AG09319 (cell line): ENCODE results near the gene NOCT.
"Not testable (repeated sequence)": the region's sequence is repeated elsewhere in the genome, so short reads cannot be mapped to it uniquely, and the experiment has no call there.

Source experiments
- DNase-seq: peaks from one replicate; pipeline ENCODE4 v3.0.0-alpha.2; 2010; ENCODE audit warnings: low read depth; ENCODE audit errors: extremely low read depth
- TF ChIP-seq, protein P1 (sequence below): IDR thresholded peaks from 2 replicates; pipeline ENCODE4 v1.5.1; 2011; ENCODE audit warnings: low read depth, mild to moderate bottlenecking, inconsistent platforms, low read length, moderate library complexity

NOCT gene

GRCh38 chr4:139050446-139050845 is 34.9 kb downstream of the NOCT start:
- DNase-seq = no peak
- TF ChIP-seq, protein P1, sequence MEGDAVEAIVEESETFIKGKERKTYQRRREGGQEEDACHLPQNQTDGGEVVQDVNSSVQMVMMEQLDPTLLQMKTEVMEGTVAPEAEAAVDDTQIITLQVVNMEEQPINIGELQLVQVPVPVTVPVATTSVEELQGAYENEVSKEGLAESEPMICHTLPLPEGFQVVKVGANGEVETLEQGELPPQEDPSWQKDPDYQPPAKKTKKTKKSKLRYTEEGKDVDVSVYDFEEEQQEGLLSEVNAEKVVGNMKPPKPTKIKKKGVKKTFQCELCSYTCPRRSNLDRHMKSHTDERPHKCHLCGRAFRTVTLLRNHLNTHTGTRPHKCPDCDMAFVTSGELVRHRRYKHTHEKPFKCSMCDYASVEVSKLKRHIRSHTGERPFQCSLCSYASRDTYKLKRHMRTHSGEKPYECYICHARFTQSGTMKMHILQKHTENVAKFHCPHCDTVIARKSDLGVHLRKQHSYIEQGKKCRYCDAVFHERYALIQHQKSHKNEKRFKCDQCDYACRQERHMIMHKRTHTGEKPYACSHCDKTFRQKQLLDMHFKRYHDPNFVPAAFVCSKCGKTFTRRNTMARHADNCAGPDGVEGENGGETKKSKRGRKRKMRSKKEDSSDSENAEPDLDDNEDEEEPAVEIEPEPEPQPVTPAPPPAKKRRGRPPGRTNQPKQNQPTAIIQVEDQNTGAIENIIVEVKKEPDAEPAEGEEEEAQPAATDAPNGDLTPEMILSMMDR = no peak

DNA sequence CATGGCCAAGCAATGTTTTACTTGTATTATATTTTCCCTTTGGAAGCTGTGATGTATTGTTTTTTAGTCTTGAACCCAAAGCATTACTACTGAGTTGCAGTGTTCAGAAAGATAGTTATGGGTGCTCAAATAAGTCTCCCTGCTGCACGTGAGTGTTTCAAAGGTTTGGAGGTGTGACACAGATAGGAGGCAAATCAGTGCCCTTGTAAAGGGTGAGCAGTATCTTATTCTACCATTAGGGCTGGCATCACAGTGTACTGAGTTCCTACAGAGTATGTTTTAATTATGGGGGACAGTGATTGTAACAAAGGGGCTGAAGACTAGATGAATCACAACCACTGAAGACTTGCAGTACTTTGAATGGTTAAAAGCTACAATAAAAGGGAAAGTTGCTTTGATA is 38.3 kb downstream of the NOCT start:
- TF ChIP-seq, protein P1 = no peak

DNA sequence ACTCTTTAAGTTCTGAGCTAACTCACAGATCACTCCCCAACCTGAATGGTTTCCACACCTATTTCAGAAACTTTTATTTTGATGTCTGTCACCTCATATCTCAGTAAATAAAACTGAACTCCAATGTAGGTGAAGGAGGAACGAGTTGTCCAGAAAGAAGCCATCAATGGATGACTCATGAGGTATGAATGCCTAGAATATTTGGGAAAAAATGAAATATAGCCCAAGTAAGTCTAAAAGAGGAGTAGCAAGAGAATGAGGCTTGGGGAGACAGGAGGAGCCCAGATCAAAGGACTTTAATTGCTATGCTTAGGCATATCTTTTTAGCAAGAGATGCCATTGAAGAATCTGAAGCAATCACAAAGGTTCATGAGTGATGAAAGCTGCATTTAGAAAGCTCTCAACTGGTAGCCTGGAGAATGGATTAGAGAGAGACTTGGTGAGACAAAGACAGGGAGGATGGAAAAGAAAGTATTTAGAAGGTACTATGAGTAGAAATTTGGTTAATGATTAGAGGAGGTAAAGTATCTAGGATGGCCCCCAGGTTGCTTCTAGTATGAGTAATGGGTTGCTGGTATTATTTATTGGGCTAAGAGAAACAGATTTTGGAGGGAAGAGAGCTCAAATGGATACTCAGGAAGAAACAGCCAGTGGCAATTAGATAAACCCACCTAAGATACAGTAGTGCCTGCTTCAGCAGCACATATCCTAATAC is 39.4 kb downstream of the NOCT start:
- TF ChIP-seq, protein P1 = no peak
- no peak for DNase-seq

More for the DNA sequence above, 38.3 kb downstream of the NOCT start:
- DNase-seq = no peak

DNA sequence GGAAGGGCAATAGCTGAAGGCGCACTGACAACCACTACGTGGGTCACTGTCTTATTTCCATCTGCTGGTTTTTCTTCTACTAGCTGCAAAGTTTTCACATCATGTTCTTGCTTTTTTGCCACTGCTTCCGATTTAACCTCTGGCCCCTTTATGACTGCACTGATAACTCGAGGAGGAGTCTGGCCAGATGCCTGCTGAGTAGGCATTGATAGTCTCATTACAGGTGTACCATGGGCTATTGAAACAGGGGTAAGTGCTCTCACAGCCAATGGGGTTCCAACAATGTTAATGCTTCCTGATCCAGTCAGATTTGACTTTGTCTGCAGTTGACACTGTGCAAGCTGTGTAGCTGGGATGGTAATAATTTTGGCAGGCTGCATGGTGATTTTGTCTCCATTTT is 43.4 kb downstream of the NOCT start:
- DNase-seq = not testable (repeated sequence)

GRCh38 chr4:139060591-139060990 is 45.0 kb downstream of the NOCT start:
- no peak for DNase-seq

DNA sequence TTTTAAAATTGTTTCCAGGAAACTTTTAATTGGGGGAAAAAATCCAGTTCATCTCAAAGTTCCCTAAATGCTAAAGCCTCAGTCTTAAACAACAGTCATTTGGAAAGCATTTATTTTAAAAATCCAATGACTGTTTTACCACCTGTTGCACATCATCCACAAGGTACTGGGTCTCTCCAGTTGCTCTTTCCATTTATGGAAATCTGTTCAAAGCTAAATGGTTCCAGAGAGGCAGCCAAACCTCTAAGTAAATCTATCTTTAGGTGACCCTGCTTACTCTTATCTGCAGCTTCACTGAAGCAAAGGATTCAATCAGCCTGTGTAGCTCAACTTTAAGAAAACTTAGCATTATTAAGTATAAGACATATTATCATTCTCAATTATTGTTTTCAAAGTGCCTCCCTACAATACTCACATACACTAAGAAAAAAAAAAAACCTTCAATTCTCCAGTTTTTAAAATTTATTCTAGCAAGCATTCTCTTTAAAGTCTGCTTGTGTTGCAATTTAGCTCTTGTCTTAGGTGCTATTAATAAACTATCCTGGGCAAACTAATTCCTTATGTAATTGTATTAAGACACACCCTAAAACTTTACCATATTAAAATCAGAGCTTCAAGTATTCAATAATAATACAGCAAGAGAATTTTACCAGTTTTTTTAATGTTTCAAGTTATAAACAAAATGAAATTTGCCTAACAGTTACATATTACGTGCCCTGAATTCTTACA is 60.6 kb downstream of the NOCT start:
- no peak for DNase-seq
- TF ChIP-seq, protein P1 = no peak

More at GRCh38 chr4:139060591-139060990, 45.0 kb downstream of the NOCT start:
- TF ChIP-seq, protein P1 = no peak

DNA sequence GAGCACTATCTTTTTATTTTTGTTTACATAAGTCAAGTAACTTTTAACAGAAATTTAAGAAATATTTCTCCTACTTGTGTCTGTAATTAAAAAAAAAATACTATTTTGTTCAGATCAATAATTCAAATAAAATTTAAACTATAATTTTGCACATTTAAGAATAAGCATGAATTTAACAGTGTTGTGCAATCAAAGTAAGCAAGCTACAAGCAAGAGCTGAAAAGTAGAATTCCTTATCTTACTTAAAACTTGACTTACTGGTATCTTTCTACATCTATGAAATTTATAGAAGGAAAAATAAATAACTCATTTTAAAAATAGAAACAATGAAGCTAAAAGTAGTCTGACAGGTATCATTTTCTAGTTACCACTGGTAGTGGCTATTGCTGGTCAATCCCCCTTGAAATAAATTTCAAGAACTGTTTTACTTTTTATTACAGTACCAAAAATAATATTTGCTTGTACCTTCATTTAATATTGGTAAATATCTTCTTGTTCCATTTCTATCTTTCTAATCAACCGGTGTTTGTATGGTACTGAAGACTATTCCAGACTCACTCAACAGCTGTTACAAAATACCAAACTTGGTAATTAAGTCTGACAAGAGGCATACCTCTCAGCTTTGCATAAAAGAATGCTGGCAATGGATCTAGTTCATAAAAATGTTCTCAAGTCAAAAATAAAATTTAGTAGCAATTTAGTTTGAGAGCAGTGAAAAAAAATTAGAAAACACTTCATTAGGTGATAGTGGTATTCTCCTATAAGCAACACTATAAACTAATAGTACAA is 62.2 kb downstream of the NOCT start:
- TF ChIP-seq, protein P1 = no peak
- DNase-seq = no peak
